GM06990 (cell line): Measurements from ENCODE around the gene LCP2.

Source experiments
- DNase-seq: peaks from one replicate; pipeline ENCODE4 v3.0.0-alpha.2; 2011; ENCODE audit not compliant: insufficient read length; ENCODE audit errors: extremely low read depth
- H3K27me3 ChIP-seq: replicated peaks from 2 replicates; pipeline ENCODE4 v1.6.0; 2011; ENCODE audit warnings: low read length; ENCODE audit not compliant: control insufficient read depth, insufficient read depth
- H3K36me3 ChIP-seq: 2 replicates; pipeline ENCODE4 v1.5.1; 2011; ENCODE audit warnings: low read length; ENCODE audit not compliant: control insufficient read depth, insufficient read depth
- H3K4me3 ChIP-seq: replicated peaks from 2 replicates; pipeline ENCODE4 v1.5.1; 2011; ENCODE audit warnings: low read depth, mild to moderate bottlenecking, control low read depth, low read length
- CTCF ChIP-seq: IDR thresholded peaks from 2 replicates; pipeline ENCODE4 v1.5.1; 2011; ENCODE audit warnings: low read length, control low read depth, mild to moderate bottlenecking, inconsistent platforms; ENCODE audit not compliant: insufficient read depth, poor library complexity, severe bottlenecking

LCP2 gene

GRCh38 chr5:170284231-170284630, 13.3 kb downstream of the LCP2 start:
- TF ChIP-seq CTCF: no peak
- no peaks in the 10 kb centered on the region for H3K27me3 ChIP-seq
- H3K4me3 ChIP-seq: no peak overlapping the region
- H3K36me3 ChIP-seq: peaks cover 15% of the 10 kb centered on the region
- DNase-seq: no peak

- DNase-seq: no peak
- Histone ChIP-seq H3K4me3 (no peak overlapping the region), H3K27me3 (no peaks in the 10 kb centered on the region), H3K36me3 (peaks cover 7% of the 10 kb centered on the region)
- TF ChIP-seq CTCF: no peak
Observed at GRCh38 chr5:170283296-170283695, 14.3 kb downstream of the LCP2 start.

DNA sequence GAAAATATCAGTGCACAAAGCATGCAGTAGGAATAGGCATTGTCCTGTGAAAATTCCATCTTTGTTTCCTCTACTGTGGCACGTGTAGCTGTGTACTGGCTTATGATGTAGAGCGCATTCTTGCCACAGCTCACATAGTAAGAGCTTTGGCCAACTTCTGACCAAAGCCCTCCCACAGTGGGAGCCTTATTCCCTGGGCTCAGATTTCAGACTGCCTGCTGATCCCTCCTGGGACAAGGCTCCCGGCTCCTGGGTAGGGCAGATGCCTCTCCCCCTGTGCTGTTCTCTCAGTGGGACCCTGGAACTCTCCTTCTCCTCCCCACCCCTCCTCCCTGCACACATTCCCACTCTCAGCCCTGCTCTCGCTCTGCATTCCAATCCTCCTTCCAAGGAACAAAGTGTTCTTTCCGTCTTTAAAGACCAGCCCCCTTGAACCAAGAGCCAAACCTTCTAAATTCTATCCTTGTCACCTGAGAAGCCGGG, 17.5 kb downstream of the LCP2 start:
- DNase-seq: no peak
- H3K4me3 ChIP-seq: no peak overlapping the region
- H3K27me3 ChIP-seq: no peaks in the 10 kb centered on the region
- TF ChIP-seq CTCF: no peak
- peaks cover 5% of the 10 kb centered on the region for H3K36me3 ChIP-seq

DNA sequence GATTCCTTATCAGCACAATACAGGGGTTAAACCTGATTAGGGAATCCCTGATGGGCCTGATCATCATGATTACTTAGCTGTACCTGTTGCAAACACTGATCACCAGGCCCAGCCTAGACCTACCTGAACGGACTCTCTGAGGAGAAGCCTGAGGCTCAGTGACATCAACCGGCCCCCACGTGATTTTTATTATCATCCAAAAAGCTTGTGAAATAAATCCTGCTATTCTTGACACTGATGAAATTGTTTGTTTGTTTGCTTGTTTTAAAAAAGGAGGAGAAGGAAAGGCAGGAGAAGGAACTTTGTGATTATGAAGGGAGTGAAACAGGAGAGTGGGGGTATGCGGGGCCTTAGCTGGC, 18.1 kb downstream of the LCP2 start:
- no peak for DNase-seq
- H3K27me3 ChIP-seq: no peaks in the 10 kb centered on the region
- TF ChIP-seq CTCF: no peak
- H3K4me3 ChIP-seq: no peak overlapping the region
- peaks cover 5% of the 10 kb centered on the region for H3K36me3 ChIP-seq

DNA sequence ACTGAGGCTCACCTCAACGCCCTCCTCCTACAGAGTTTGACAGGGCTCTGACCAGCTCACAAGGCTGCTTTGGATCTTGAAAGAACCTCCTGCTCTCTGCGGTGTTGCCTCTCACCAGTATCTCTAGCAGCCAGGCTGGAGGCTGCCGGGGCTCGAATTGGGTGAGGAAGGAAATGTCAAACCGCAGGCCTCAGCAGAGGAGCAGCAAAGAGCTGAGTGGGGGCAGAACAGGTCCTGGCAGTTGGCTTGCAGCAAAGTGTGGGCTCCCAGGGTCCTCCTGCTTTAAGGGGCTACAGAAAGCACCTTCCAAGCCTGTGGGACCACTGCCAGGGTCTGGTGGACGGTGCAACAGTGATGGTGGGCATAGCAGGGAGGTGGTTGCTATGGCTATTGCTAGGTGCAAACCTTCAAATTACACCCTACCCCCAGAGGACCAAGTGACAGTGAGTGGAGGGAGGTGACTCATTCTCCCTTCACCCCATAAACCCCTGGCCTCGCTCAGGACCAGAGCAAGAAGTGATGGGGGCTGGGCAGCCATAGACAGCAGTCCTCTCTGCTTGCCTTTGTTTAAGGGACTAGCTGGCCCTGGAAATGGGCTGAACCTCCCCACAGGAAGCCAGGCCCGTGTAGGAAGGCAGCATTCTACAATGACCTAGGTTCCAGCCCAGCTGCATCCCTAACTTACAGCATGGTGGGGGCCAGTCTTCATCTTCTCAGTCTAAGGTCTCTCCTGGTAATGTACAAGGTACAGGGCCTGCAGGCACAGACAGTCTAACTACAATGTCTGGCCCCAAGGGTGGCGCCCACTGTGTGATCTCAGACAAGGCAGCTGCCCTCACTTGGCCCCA, 18.7 kb downstream of the LCP2 start:
- H3K4me3 ChIP-seq: peak overlapping the region; percentile 34
- peak; percentile 87 for DNase-seq

More for the DNA sequence above, 18.7 kb downstream of the LCP2 start:
- TF ChIP-seq CTCF: no peak
- Histone ChIP-seq H3K36me3 (peaks cover 10% of the 10 kb centered on the region), H3K27me3 (no peaks in the 10 kb centered on the region)
